A549 (cell line): ENCODE data around the gene MED13L. TPM values are rescaled to one million over a fixed set of nuclear protein-coding genes. Genes with fewer than 3 reads are reported as not detected.
A peak's percentile ranks its signal among the peaks of the same experiment; 100 is the strongest.

Experiments
- ATAC-seq, 2 experiments: fragments of 200-7000 bp in 1 of 2; fragments of >200 bp in 1 of 2; cut with Nextera tagmentation in 1 of 2; cut with Tn5 transposase in 1 of 2; 3 replicates each; pipeline versions ENCODE4 v1.8.0 to v1.9.1; 2018 to 2020; ENCODE audit warnings: mild to moderate bottlenecking in 1 of 2, moderate library complexity in 1 of 2
- CTCF ChIA-PET: fragments of 300-600 bp; sonication (Branson Sonifier 250); formaldehyde crosslinking; extraction: SDS; loops from one replicate; lab custom pipeline; 2021; ENCODE audit warnings: antibody characterized with exemption, inconsistent platforms; lab: Yijun Ruan, JAX
- POLR2A ChIA-PET: fragments of 350-600 bp; formaldehyde crosslinking; extraction: SDS; loops from one replicate; lab custom pipeline; 2021; ENCODE audit warnings: antibody characterized with exemption, inconsistent platforms; lab: Yijun Ruan, JAX
- DNase-seq, 2 experiments: peaks; one replicate each; pipeline versions ENCODE4 v3.0.0 to v3.0.0-alpha.2; 2011 to 2016; ENCODE audit warnings: low read depth in 1 of 2, low spot score in 1 of 2
- FAIRE-seq: peaks from 2 replicates; lab custom pipeline; 2011; peaks lifted over from hg19 to GRCh38; lab: Jason Lieb, UNC
- H3K27ac ChIP-seq, 2 experiments: fragments of >200 bp; sonication (Bioruptor Twin); formaldehyde crosslinking; 3 replicates each; pipeline ENCODE4 v1.5.1; 2016 to 2017
- H3K4me1 ChIP-seq: fragments of >200 bp; sonication (Bioruptor Twin); formaldehyde crosslinking; 3 replicates; pipeline ENCODE4 v1.6.1; 2016
- H3K4me2 ChIP-seq: fragments of >200 bp; sonication (Bioruptor Twin); formaldehyde crosslinking; 3 replicates; pipeline ENCODE4 v1.6.1; 2016
- H3K4me3 ChIP-seq: fragments of >200 bp; sonication (Bioruptor Twin); formaldehyde crosslinking; 3 replicates; pipeline ENCODE4 v1.5.1; 2016
- H3K9me3 ChIP-seq: fragments of >200 bp; sonication (Bioruptor Twin); formaldehyde crosslinking; 3 replicates; pipeline ENCODE4 v1.6.1; 2016
- CTCF ChIP-seq: fragments of >200 bp; sonication (Bioruptor Twin); formaldehyde crosslinking; IDR thresholded peaks from 3 replicates; pipeline ENCODE4 v1.5.1; 2016
- EP300 ChIP-seq, 2 experiments: fragments of >200 bp; sonication (Bioruptor Twin); formaldehyde crosslinking; IDR thresholded peaks; 2 replicates in 1 of 2; 3 replicates in 1 of 2; pipeline ENCODE4 v1.6.1; 2016 to 2017
- ESRRA ChIP-seq: fragments of 150-350 bp; IDR thresholded peaks from 2 replicates; pipeline ENCODE4 v1.6.1; 2014; ENCODE audit warnings: mild to moderate bottlenecking, low read length, borderline replicate concordance
- FOSB ChIP-seq: fragments of 250-450 bp; sonication (Bioruptor Pico); IDR thresholded peaks from 2 replicates; pipeline ENCODE4 v1.5.0; 2020; ENCODE audit warnings: mild to moderate bottlenecking, moderate library complexity
- FOSL2 ChIP-seq, 2 experiments: fragments of 450-650 bp in 1 of 2; fragments of >200 bp in 1 of 2; sonication (Bioruptor Twin) in 1 of 2; formaldehyde crosslinking; IDR thresholded peaks; 2 replicates each; pipeline versions ENCODE4 v1.5.0 to v1.6.1; 2016 to 2020; ENCODE audit warnings: mild to moderate bottlenecking in 1 of 2, moderate library complexity in 1 of 2
- HES2 ChIP-seq: fragments of >200 bp; sonication (Bioruptor Twin); formaldehyde crosslinking; IDR thresholded peaks from 2 replicates; pipeline ENCODE4 v1.6.1; 2016
- HEYL ChIP-seq: fragments of 250-450 bp; sonication (Bioruptor Pico); IDR thresholded peaks from 2 replicates; pipeline ENCODE4 v1.8.0; 2021; ENCODE audit warnings: mild to moderate bottlenecking, moderate library complexity
- HMGXB4 ChIP-seq: fragments of 250-450 bp; sonication (Bioruptor Pico); IDR thresholded peaks from 2 replicates; pipeline ENCODE4 v1.5.0; 2021; ENCODE audit warnings: mild to moderate bottlenecking, moderate library complexity, borderline replicate concordance
- HOXB13 ChIP-seq: fragments of 250-450 bp; sonication (Bioruptor Pico); IDR thresholded peaks from 2 replicates; pipeline ENCODE4 v1.5.0; 2020; ENCODE audit warnings: low read depth, mild to moderate bottlenecking, moderate library complexity
- KDM1A ChIP-seq: fragments of 200-600 bp; sonication (generic); IDR thresholded peaks from 2 replicates; pipeline ENCODE4 v1.6.1; 2016; ENCODE audit warnings: low read depth, mild to moderate bottlenecking
- MAX ChIP-seq: IDR thresholded peaks from 2 replicates; pipeline ENCODE4 v1.6.1; 2012
- NPAS2 ChIP-seq: fragments of 250-450 bp; sonication (Bioruptor Pico); IDR thresholded peaks from 2 replicates; pipeline ENCODE4 v1.8.0; 2022; ENCODE audit warnings: mild to moderate bottlenecking, moderate library complexity, borderline replicate concordance
- POLR2A ChIP-seq: IDR thresholded peaks from 2 replicates; pipeline ENCODE4 v1.6.1; 2012; ENCODE audit warnings: mild to moderate bottlenecking, low read length
- POLR2AphosphoS2 ChIP-seq: conservative IDR thresholded peaks from 2 replicates; pipeline ENCODE4 v1.6.1; 2012; ENCODE audit warnings: low read length, improper control_type of control experiment, inconsistent platforms
- RARB ChIP-seq: fragments of 250-450 bp; sonication (Bioruptor Pico); IDR thresholded peaks from 2 replicates; pipeline ENCODE4 v1.8.0; 2021; ENCODE audit warnings: mild to moderate bottlenecking, moderate library complexity
- RCOR1 ChIP-seq: fragments of 150-350 bp; IDR thresholded peaks from 2 replicates; pipeline ENCODE4 v1.6.1; 2014; ENCODE audit warnings: antibody characterized with exemption, low read length, low read depth
- RFX5 ChIP-seq: fragments of 450-650 bp; IDR thresholded peaks from 2 replicates; pipeline ENCODE4 v1.7.1; 2014; ENCODE audit warnings: antibody characterized with exemption, mild to moderate bottlenecking, moderate library complexity
- SMC3 ChIP-seq: fragments of >200 bp; sonication (Bioruptor Twin); formaldehyde crosslinking; IDR thresholded peaks from 3 replicates; pipeline ENCODE4 v1.6.1; 2018; ENCODE audit warnings: inconsistent platforms
- ZFP36 ChIP-seq: fragments of 450-650 bp; IDR thresholded peaks from 2 replicates; pipeline ENCODE4 v1.6.1; 2014; ENCODE audit warnings: borderline replicate concordance; ENCODE audit not compliant: partially characterized antibody
- WGBS: methylation state at CpG from one replicate; pipeline ENCODE4 v1.1.6; 2017; ENCODE audit errors: missing lambda C conversion rate; 5-methylcytosine and 5-hydroxymethylcytosine counted together
- polyA plus RNA-seq, 4 experiments: library from polyadenylated mRNA; depleted of rRNA in 3 of 4; stranded (reverse); fragments of >200 nt; fragmentation: RNase III in 1 of 4; extraction: RNeasy Plus Mini Kit Qiagen cat#74134 plus additional on column Dnase treatment in 1 of 4; gene quantifications; 2 replicates in 3 of 4; 3 replicates in 1 of 4; pipeline ENCODE4 v1.2.3, GENCODE V29; 2011 to 2017

MED13L gene
- polyA plus RNA-seq, 2 of the 4 experiments (the other 2 are of a cell fraction): 23.2 to 134 TPM

GRCh38 chr12:116264525-116265070 lies 12.9 kb downstream of the MED13L start (continued):
- no peak for TF ChIP-seq HEYL (CRISPR knock-in tag)
- TF ChIP-seq ESRRA: no peak
- no peak for TF ChIP-seq CTCF
- TF ChIP-seq POLR2AphosphoS2: no peak
- no peak for TF ChIP-seq HOXB13
- TF ChIP-seq MAX: no peak
- TF ChIP-seq RCOR1: no peak
- TF ChIP-seq KDM1A: no peak
- no peak for TF ChIP-seq POLR2A
- TF ChIP-seq, all 56 proteins: peak for 0

GRCh38 chr12:116263844-116264243 lies 13.6 kb downstream of the MED13L start:
- no peak for FAIRE-seq
- no peak for DNase-seq
- Histone ChIP-seq H3K27ac (peak overlapping the region in 1 of 2 experiments; percentile 29; a peak in 2 of 6 replicates), H3K4me3 (no peak overlapping the region), H3K9me3 (no peaks in the 10 kb centered on the region), H3K4me1 (peaks cover 100% of the 10 kb centered on the region), H3K4me2 (peak overlapping the region; percentile 73)
- CTCF ChIA-PET: interaction anchor here (0.9 to 1.1 kb wide), 2 partner anchors 15 to 28 kb away, joined by 3 to 4 read pairs; no protein-coding TSS in a partner anchor
- ATAC-seq: no peak
- POLR2A ChIA-PET: no interaction called here
- TF ChIP-seq ZFP36 (no peak), FOSL2 (IDR thresholded peaks at IDR 0.05) (no peak), FOSL2 (CRISPR knock-in tag; IDR thresholded peaks at IDR 0.05) (no peak), RCOR1 (no peak), HEYL (CRISPR knock-in tag) (no peak), HMGXB4 (CRISPR knock-in tag) (no peak), HES2 (no peak), NPAS2 (CRISPR knock-in tag) (no peak), SMC3 (no peak), EP300 (IDR thresholded peaks at IDR 0.05) (no peak), FOSB (no peak), RFX5 (no peak), RARB (CRISPR knock-in tag) (no peak), HOXB13 (no peak), CTCF (no peak)
- TF ChIP-seq, all 56 proteins: peak for 0
- WGBS: 31% methylated on average over 2 of the region's 2 CpGs
